AG04450 (cell line): ENCODE measurements around the gene CKB. TPM values are rescaled to one million over a fixed set of nuclear protein-coding genes. Genes with fewer than 3 reads are reported as not detected.

Experiments
- CTCF ChIA-PET: fragments of 300-600, 350-600 bp; formaldehyde crosslinking; extraction: SDS; loops from one replicate; lab custom pipeline; 2022; ENCODE audit warnings: antibody characterized with exemption, inconsistent platforms; lab: Charles Lee
- POLR2A ChIA-PET: fragments of 350-600 bp; formaldehyde crosslinking; extraction: SDS; loops from one replicate; lab custom pipeline; 2021; ENCODE audit warnings: antibody characterized with exemption, inconsistent platforms; lab: Yijun Ruan, JAX
- DNase-seq: peaks from one replicate; pipeline ENCODE4 v3.0.0-alpha.2; 2011; ENCODE audit warnings: low read depth, low spot score
- H3K27ac ChIP-seq: one replicate; pipeline ENCODE4 v1.5.1; 2012; ENCODE audit warnings: low read depth, low read length, control low read depth
- H3K27me3 ChIP-seq: one replicate; pipeline ENCODE4 v1.6.0; 2012; ENCODE audit warnings: low read length; ENCODE audit not compliant: control insufficient read depth, insufficient read depth
- H3K4me3 ChIP-seq: 2 replicates; pipeline ENCODE4 v1.5.1; 2011; ENCODE audit warnings: mild to moderate bottlenecking, low read depth, low read length, control low read depth
- H3K9me3 ChIP-seq: 2 replicates; pipeline ENCODE4 v1.5.1; 2012; ENCODE audit warnings: low read length; ENCODE audit not compliant: control insufficient read depth, insufficient read depth
- polyA plus RNA-seq: library from polyadenylated mRNA; depleted of rRNA; stranded (reverse); fragments of >200 nt; gene quantifications from 2 replicates; pipeline ENCODE4 v1.2.3, GENCODE V29; 2011
- TF ChIP-seq, protein P1 (sequence below): IDR thresholded peaks from 2 replicates; pipeline ENCODE4 v1.5.1; 2011; ENCODE audit warnings: low read depth, low read length, control low read depth, inconsistent platforms

The CKB gene
- polyA plus RNA-seq, 1 experiment = 11.7 TPM

DNA sequence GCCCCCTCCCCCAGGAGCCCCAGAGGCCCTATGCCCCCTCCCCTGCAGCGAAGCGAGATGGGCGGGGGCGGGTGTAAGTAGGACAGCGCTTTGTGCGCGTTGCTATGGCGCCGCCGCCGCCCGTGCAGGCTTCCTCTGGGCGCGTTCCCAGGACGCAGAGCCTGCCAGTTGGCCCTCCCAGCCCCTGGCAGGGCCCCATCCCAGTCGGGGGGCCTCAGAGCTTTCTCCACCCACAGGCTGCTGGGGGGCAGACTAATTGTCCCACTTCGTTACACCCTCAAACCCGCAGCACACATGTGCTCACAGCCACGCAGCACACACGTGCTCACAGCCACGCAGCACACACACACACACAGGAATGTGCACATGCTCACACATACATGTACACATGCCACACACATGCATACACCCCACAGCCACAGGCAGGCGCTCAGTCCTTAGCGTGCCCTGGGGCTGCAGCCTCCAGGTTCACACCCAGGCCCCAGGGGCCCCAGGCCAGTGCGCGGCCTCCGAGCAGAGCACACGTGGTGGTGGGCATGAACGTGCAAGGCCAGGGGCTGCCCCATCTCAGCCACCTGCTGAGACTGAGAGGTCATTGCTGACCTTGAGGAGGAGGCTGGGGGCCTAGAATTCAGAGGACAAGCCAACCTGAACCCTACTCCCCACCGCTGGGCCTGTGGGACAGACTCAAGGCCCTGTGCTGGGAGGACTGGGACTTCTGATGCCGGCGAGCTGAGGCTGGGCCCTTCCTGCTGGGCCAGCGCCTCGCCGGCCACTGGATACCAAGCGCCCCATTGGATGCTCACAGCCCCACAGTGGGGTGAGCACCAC lies 22.0 kb upstream of the CKB start:
- no peaks in the 10 kb centered on the region for H3K27me3 ChIP-seq
- no peak overlapping the region for H3K27ac ChIP-seq
- no peaks in the 10 kb centered on the region; the same call in 1 of the 2 replicates for H3K9me3 ChIP-seq
- H3K4me3 ChIP-seq = no peak overlapping the region
- DNase-seq = no peak
- POLR2A ChIA-PET = no interaction called here
- CTCF ChIA-PET = interaction anchor here (0.6 to 4.8 kb wide), 2 partner anchors 26 to 42 kb away, joined by 3 to 23 read pairs; no protein-coding TSS in a partner anchor
- TF ChIP-seq, protein P1, sequence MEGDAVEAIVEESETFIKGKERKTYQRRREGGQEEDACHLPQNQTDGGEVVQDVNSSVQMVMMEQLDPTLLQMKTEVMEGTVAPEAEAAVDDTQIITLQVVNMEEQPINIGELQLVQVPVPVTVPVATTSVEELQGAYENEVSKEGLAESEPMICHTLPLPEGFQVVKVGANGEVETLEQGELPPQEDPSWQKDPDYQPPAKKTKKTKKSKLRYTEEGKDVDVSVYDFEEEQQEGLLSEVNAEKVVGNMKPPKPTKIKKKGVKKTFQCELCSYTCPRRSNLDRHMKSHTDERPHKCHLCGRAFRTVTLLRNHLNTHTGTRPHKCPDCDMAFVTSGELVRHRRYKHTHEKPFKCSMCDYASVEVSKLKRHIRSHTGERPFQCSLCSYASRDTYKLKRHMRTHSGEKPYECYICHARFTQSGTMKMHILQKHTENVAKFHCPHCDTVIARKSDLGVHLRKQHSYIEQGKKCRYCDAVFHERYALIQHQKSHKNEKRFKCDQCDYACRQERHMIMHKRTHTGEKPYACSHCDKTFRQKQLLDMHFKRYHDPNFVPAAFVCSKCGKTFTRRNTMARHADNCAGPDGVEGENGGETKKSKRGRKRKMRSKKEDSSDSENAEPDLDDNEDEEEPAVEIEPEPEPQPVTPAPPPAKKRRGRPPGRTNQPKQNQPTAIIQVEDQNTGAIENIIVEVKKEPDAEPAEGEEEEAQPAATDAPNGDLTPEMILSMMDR = no peak

DNA sequence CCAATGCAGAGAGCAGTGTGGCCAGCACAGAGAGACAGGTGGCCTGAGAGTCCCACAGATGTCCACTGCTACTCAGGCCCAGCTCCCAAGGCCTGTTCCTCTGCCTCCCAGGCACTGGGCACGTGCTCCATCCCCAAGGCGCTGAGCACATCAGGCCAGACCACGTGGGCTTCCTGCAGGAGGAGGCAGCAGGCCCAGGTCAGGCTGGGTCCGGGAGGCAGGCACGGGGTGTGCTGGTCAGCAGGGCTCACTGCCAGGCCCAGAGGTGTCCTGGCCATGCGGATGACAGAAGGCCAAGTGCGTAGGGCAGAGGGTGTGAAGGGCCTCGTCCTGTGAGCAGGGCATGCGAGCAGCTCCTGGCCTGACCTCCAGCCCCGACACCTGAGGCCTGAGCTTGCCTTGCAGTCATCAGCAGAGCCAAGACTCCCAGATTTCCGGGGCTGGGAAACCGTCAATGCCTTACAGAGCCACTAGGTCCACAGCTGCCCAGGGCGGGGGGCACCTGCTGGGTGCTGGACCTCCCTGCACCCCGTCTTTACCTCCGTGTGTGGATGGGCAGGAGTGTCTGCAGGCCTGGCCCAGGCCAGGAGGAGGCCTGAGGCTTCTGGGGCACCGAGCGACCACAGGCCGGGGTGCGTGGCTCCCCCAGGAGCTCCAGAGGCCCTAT lies 21.2 kb upstream of the CKB start:
- ChIA-PET POLR2A (no interaction called here), CTCF (interaction anchor here (0.6 to 4.8 kb wide), 4 partner anchors 10 to 41 kb away, joined by 3 to 23 read pairs (median 4); no protein-coding TSS in a partner anchor)
- DNase-seq = no peak
- H3K9me3 ChIP-seq = no peaks in the 10 kb centered on the region; the same call in 1 of the 2 replicates
- H3K4me3 ChIP-seq = no peak overlapping the region
- TF ChIP-seq, protein P1 = no peak
- H3K27me3 ChIP-seq = no peaks in the 10 kb centered on the region
- H3K27ac ChIP-seq = no peak overlapping the region

DNA sequence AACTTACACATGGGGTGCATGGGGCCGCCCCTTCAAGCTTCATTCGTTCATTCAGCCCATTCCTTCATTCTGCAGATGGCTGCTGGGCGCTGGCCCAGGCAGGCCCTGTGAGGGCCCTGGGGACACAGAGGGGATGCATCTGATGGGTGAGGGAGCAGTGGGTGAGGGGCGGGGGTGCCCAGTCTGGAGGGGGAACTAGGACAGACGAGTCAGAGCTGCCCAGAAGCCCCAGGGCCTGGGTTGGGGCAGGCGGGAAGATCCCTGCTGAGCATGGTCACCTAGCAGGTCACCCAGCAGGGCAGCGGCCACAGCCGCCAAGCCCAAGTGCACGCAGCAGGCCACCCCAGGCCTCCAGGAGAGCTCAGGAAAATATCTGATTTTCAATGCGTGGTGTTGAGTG lies 20.5 kb upstream of the CKB start:
- no peaks in the 10 kb centered on the region; the same call in 1 of the 2 replicates for H3K9me3 ChIP-seq
- TF ChIP-seq, protein P1 = no peak
- H3K4me3 ChIP-seq = no peak overlapping the region
- no peak overlapping the region for H3K27ac ChIP-seq
- POLR2A ChIA-PET = interaction anchor here (2.0 kb wide), 1 partner anchor 9 kb away, joined by 5 read pairs; no protein-coding TSS in a partner anchor
- CTCF ChIA-PET = interaction anchor here (1.0 to 4.8 kb wide), 3 partner anchors 11 to 25 kb away, joined by 3 to 23 read pairs (median 4); no protein-coding TSS in a partner anchor
- DNase-seq = no peak
- no peaks in the 10 kb centered on the region for H3K27me3 ChIP-seq

DNA sequence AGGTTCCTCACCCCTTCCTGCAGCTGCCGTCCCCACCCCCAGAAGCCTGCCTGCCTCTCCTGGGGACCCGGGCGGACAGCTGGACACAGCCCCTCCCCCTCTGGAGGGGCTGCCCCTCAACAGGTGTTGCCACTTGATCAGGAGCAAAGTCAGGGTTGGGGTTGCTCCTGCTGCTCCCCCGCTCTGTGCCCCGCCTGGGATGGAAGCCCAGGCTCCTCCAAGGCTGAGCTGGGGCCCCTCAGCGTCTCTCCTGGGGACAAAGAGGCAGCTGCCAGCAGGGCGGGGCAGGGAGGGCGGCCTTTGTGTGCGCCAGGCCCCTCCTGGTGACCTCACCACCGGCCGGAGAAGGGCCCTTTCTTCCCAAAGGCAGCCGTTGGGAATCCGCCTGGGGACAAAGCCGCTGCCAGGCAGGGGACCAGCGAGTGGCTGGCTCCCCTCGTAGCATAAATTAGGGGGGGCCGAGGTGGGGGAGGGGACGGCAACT lies 20.0 kb upstream of the CKB start:
- DNase-seq = no peak
- no peaks in the 10 kb centered on the region for H3K27me3 ChIP-seq
- TF ChIP-seq, protein P1 = no peak
- no peak overlapping the region for H3K27ac ChIP-seq
- CTCF ChIA-PET = interaction anchor here (1.0 to 4.8 kb wide), 3 partner anchors 11 to 24 kb away, joined by 3 to 23 read pairs (median 4); no protein-coding TSS in a partner anchor
- H3K4me3 ChIP-seq = no peak overlapping the region
- H3K9me3 ChIP-seq = no peaks in the 10 kb centered on the region; the same call in 1 of the 2 replicates
- POLR2A ChIA-PET = interaction anchor here (2.0 kb wide), 1 partner anchor 10 kb away, joined by 5 read pairs; no protein-coding TSS in a partner anchor
